GM12878 (cell line): ENCODE measurements around the gene LSM14B.

Experiments
- CTCF ChIP-seq, 3 experiments: IDR thresholded peaks in 2 of 3; conservative IDR thresholded peaks in 1 of 3; 2 replicates each; pipeline ENCODE4 v1.5.1; 2011; ENCODE audit warnings: low read depth in 3 of 3, low read length in 3 of 3, mild to moderate bottlenecking in 3 of 3, control low read depth in 2 of 3, moderate library complexity in 2 of 3, inconsistent platforms in 1 of 3, mixed read lengths in 1 of 3; ENCODE audit not compliant: control insufficient read depth in 2 of 3, insufficient read depth in 1 of 3; ENCODE audit errors: extremely low read depth in 1 of 3
- EGR1 ChIP-seq, 2 experiments: IDR thresholded peaks; 1 replicate in 1 of 2; 2 replicates in 1 of 2; pipeline ENCODE4 v1.6.1; 2011 to 2012; ENCODE audit warnings: low read depth in 2 of 2, low read length in 2 of 2, borderline replicate concordance in 1 of 2, mild to moderate bottlenecking in 1 of 2, moderate library complexity in 1 of 2
- EZH2 ChIP-seq: IDR thresholded peaks from 2 replicates; pipeline ENCODE4 v1.6.1; 2012; ENCODE audit warnings: low read depth, mild to moderate bottlenecking, control low read depth, inconsistent platforms, low read length, borderline replicate concordance; ENCODE audit not compliant: control insufficient read depth
- RUNX3 ChIP-seq: IDR thresholded peaks from 2 replicates; pipeline ENCODE4 v1.6.1; 2012; ENCODE audit warnings: low read length, inconsistent platforms

- no peak for TF ChIP-seq CTCF (IDR thresholded peaks at IDR 0.05 in 2 of 3, conservative IDR thresholded peaks at IDR 0.05 in 1 of 3; ENCODE audit: control insufficient read depth in 2 of 3, extremely low read depth in 1 of 3, insufficient read depth in 1 of 3, low read depth in 3 of 3, low read length in 3 of 3)
- no peak for TF ChIP-seq EGR1 (IDR thresholded peaks at IDR 0.05; ENCODE audit: borderline replicate concordance in 1 of 2, low read depth in 2 of 2, low read length in 2 of 2)
- TF ChIP-seq EZH2, result no peak
- TF ChIP-seq RUNX3, result no peak
Observed at GRCh38 chr20:62126141-62126540, 3.9 kb downstream of the LSM14B start.
